Activated naive CD4-positive, alpha-beta T cell treated with anti-CD3 and anti-CD28 coated beads, Interleukin-2, amount 10 ng/mL, durations not matched to agents 7 days and 5 days (primary cell): Measurements from ENCODE around the gene NUP160.
"Not testable (repeated sequence)": the region's sequence is repeated elsewhere in the genome, so short reads cannot be mapped to it uniquely, and the experiment has no call there.

Source experiments
- CTCF ChIA-PET: fragments of 350-600 bp; sonication (Branson Sonifier 250); formaldehyde crosslinking; loops from one replicate; lab custom pipeline; 2021; ENCODE audit warnings: antibody characterized with exemption; lab: Charles Lee
- DNase-seq: peaks from one replicate; pipeline ENCODE4 v3.0.0-alpha.2; 2020
- H3K27ac Mint-ChIP-seq: one replicate; pipeline ENCODE4 v1.8.0; 2021; ENCODE audit warnings: mild to moderate bottlenecking, moderate library complexity, mixed read lengths
- H3K27me3 Mint-ChIP-seq: one replicate; pipeline ENCODE4 v1.8.0; 2021; ENCODE audit warnings: mild to moderate bottlenecking, mixed read lengths
- H3K36me3 Mint-ChIP-seq: one replicate; pipeline ENCODE4 v1.8.0; 2021; ENCODE audit warnings: mixed read lengths
- H3K4me1 Mint-ChIP-seq: one replicate; pipeline ENCODE4 v1.8.0; 2021; ENCODE audit warnings: mixed read lengths
- H3K4me3 Mint-ChIP-seq: one replicate; pipeline ENCODE4 v1.8.0; 2021; ENCODE audit warnings: mild to moderate bottlenecking, moderate library complexity, mixed read lengths
- H3K9me3 Mint-ChIP-seq: one replicate; pipeline ENCODE4 v1.8.0; 2021; ENCODE audit warnings: mixed read lengths

The NUP160 gene

GRCh38 chr11:47875858-47876257, 27.7 kb upstream of the NUP160 start:
- peaks cover 29% of the 10 kb centered on the region for H3K9me3 Mint-ChIP-seq
- H3K27ac Mint-ChIP-seq, CTCF ChIA-PET, H3K4me3 Mint-ChIP-seq: not testable (repeated sequence)
- H3K4me1 Mint-ChIP-seq, result peaks cover 18% of the 10 kb centered on the region
- peak; percentile 26 for DNase-seq
- H3K36me3 Mint-ChIP-seq, result peaks cover 14% of the 10 kb centered on the region
- peaks cover 15% of the 10 kb centered on the region for H3K27me3 Mint-ChIP-seq

- H3K9me3 Mint-ChIP-seq, result peaks cover 6% of the 10 kb centered on the region
- peaks cover 24% of the 10 kb centered on the region for H3K4me1 Mint-ChIP-seq
- no peak for DNase-seq
- peaks cover 8% of the 10 kb centered on the region for H3K27me3 Mint-ChIP-seq
- H3K36me3 Mint-ChIP-seq, result peaks cover 3% of the 10 kb centered on the region
- H3K4me3 Mint-ChIP-seq, result no peak overlapping the region
- CTCF ChIA-PET, result interaction anchor here (1.3 kb wide), 1 partner anchor 9 kb away, joined by 4 read pairs; no protein-coding TSS in a partner anchor
- H3K27ac Mint-ChIP-seq, result no peak overlapping the region
Measured at GRCh38 chr11:47870404-47870803, 22.3 kb upstream of the NUP160 start.

- Mint-ChIP-seq H3K36me3 (peaks cover 7% of the 10 kb centered on the region), H3K27ac (no peak overlapping the region), H3K27me3 (peaks cover 8% of the 10 kb centered on the region), H3K9me3 (peaks cover 7% of the 10 kb centered on the region), H3K4me1 (peaks cover 31% of the 10 kb centered on the region), H3K4me3 (no peak overlapping the region)
- no peak for DNase-seq
- CTCF ChIA-PET, result interaction anchor here (0.7 to 1.5 kb wide), 3 partner anchors 9 to 65 kb away, joined by 3 to 4 read pairs (median 3); no protein-coding TSS in a partner anchor
Measured at GRCh38 chr11:47869544-47870393, 21.6 kb upstream of the NUP160 start.

- Mint-ChIP-seq H3K4me3 (no peak overlapping the region), H3K36me3 (peaks cover 9% of the 10 kb centered on the region), H3K4me1 (peaks cover 48% of the 10 kb centered on the region), H3K27me3 (peaks cover 4% of the 10 kb centered on the region), H3K27ac (no peak overlapping the region), H3K9me3 (peaks cover 11% of the 10 kb centered on the region)
- DNase-seq, result no peak
- CTCF ChIA-PET, result no interaction called here
Measured at GRCh38 chr11:47867823-47868222, 19.7 kb upstream of the NUP160 start.

GRCh38 chr11:47866892-47867291, 18.7 kb upstream of the NUP160 start:
- H3K27ac Mint-ChIP-seq, H3K4me3 Mint-ChIP-seq, H3K36me3 Mint-ChIP-seq, DNase-seq, H3K27me3 Mint-ChIP-seq, CTCF ChIA-PET: not testable (repeated sequence)
- peaks cover 57% of the 10 kb centered on the region for H3K4me1 Mint-ChIP-seq
- peaks cover 11% of the 10 kb centered on the region for H3K9me3 Mint-ChIP-seq

GRCh38 chr11:47864901-47865300, 16.8 kb upstream of the NUP160 start:
- Mint-ChIP-seq H3K27me3 (no peaks in the 10 kb centered on the region), H3K4me1 (peaks cover 62% of the 10 kb centered on the region), H3K9me3 (peaks cover 11% of the 10 kb centered on the region), H3K4me3 (no peak overlapping the region), H3K36me3 (peaks cover 9% of the 10 kb centered on the region), H3K27ac (no peak overlapping the region)
- no peak for DNase-seq
- CTCF ChIA-PET, result interaction anchor here (1.3 kb wide), 1 partner anchor 12 kb away, joined by 3 read pairs; no protein-coding TSS in a partner anchor

- peaks cover 58% of the 10 kb centered on the region for H3K4me1 Mint-ChIP-seq
- H3K9me3 Mint-ChIP-seq, result peaks cover 9% of the 10 kb centered on the region
- CTCF ChIA-PET, result interaction anchor here (0.7 kb wide), 1 partner anchor 17 kb away, joined by 3 read pairs; no protein-coding TSS in a partner anchor
- H3K4me3 Mint-ChIP-seq, result no peak overlapping the region
- H3K27ac Mint-ChIP-seq, result peak overlapping the region; percentile 83
- no peaks in the 10 kb centered on the region for H3K27me3 Mint-ChIP-seq
- no peak for DNase-seq
- H3K36me3 Mint-ChIP-seq, result peaks cover 9% of the 10 kb centered on the region
Measured at GRCh38 chr11:47863898-47864430, 15.8 kb upstream of the NUP160 start.

- DNase-seq, result no peak
- H3K36me3 Mint-ChIP-seq, result peaks cover 9% of the 10 kb centered on the region
- peaks cover 57% of the 10 kb centered on the region for H3K4me1 Mint-ChIP-seq
- CTCF ChIA-PET, result interaction anchor here (0.7 kb wide), 1 partner anchor 18 kb away, joined by 3 read pairs; no protein-coding TSS in a partner anchor
- H3K27me3 Mint-ChIP-seq, result no peaks in the 10 kb centered on the region
- H3K9me3 Mint-ChIP-seq, result peaks cover 9% of the 10 kb centered on the region
- peak overlapping the region; percentile 22 for H3K4me3 Mint-ChIP-seq
- peak overlapping the region; percentile 83 for H3K27ac Mint-ChIP-seq
Measured at GRCh38 chr11:47863189-47863897, 15.2 kb upstream of the NUP160 start.

GRCh38 chr11:47861728-47862127, 13.6 kb upstream of the NUP160 start:
- peaks cover 66% of the 10 kb centered on the region for H3K4me1 Mint-ChIP-seq
- no peak overlapping the region for H3K4me3 Mint-ChIP-seq
- no peak for DNase-seq
- peaks cover 9% of the 10 kb centered on the region for H3K9me3 Mint-ChIP-seq
- H3K27me3 Mint-ChIP-seq, result no peaks in the 10 kb centered on the region
- peak overlapping the region; percentile 83 for H3K27ac Mint-ChIP-seq
- CTCF ChIA-PET, result interaction anchor here (1.2 to 1.4 kb wide), 2 partner anchors 8 to 73 kb away, joined by 4 to 7 read pairs; no protein-coding TSS in a partner anchor
- H3K36me3 Mint-ChIP-seq, result peaks cover 9% of the 10 kb centered on the region

- DNase-seq, result no peak
- Mint-ChIP-seq H3K27ac (no peak overlapping the region), H3K9me3 (peaks cover 9% of the 10 kb centered on the region), H3K4me3 (no peak overlapping the region), H3K27me3 (no peaks in the 10 kb centered on the region), H3K4me1 (peaks cover 63% of the 10 kb centered on the region), H3K36me3 (peaks cover 9% of the 10 kb centered on the region)
- CTCF ChIA-PET, result no interaction called here
Measured at GRCh38 chr11:47860536-47860935, 12.4 kb upstream of the NUP160 start.

- no peaks in the 10 kb centered on the region for H3K9me3 Mint-ChIP-seq
- H3K4me1 Mint-ChIP-seq, result peaks cover 46% of the 10 kb centered on the region
- peak overlapping the region; percentile 49 for H3K27ac Mint-ChIP-seq
- no peak for DNase-seq
- CTCF ChIA-PET, result no interaction called here
- no peaks in the 10 kb centered on the region for H3K36me3 Mint-ChIP-seq
- no peaks in the 10 kb centered on the region for H3K27me3 Mint-ChIP-seq
- no peak overlapping the region for H3K4me3 Mint-ChIP-seq
Measured at GRCh38 chr11:47857892-47858543, 9.9 kb upstream of the NUP160 start.

- no peaks in the 10 kb centered on the region for H3K36me3 Mint-ChIP-seq
- peaks cover 43% of the 10 kb centered on the region for H3K4me1 Mint-ChIP-seq
- no peaks in the 10 kb centered on the region for H3K9me3 Mint-ChIP-seq
- CTCF ChIA-PET, result no interaction called here
- no peak for DNase-seq
- H3K4me3 Mint-ChIP-seq, result no peak overlapping the region
- H3K27me3 Mint-ChIP-seq, result no peaks in the 10 kb centered on the region
- H3K27ac Mint-ChIP-seq, result peak overlapping the region; percentile 49
Measured at GRCh38 chr11:47857485-47857884, 9.3 kb upstream of the NUP160 start.

GRCh38 chr11:47856186-47856585, 8.0 kb upstream of the NUP160 start:
- Mint-ChIP-seq H3K4me3 (no peak overlapping the region), H3K4me1 (peaks cover 40% of the 10 kb centered on the region), H3K27ac (no peak overlapping the region), H3K27me3 (no peaks in the 10 kb centered on the region), H3K36me3 (no peaks in the 10 kb centered on the region), H3K9me3 (no peaks in the 10 kb centered on the region)
- DNase-seq, result no peak
- CTCF ChIA-PET, result interaction anchor here (0.6 to 1.4 kb wide), 4 partner anchors 72 to 507 kb away, joined by 4 to 5 read pairs (median 4); no protein-coding TSS in a partner anchor
